ENCODE measurements around the gene AHCYL1. TPM values are rescaled to one million over a fixed set of nuclear protein-coding genes. Genes with fewer than 3 reads are reported as not detected.

Gene AHCYL1
- total and polyA plus RNA-seq, 10 of the 15 experiments (the other 5 are each of a cell fraction or from before 2014, with no cell fraction given), result 24.7 to 73.6 (median 46.8) TPM

- TF ChIP-seq KAT2A (conservative IDR thresholded peaks at IDR 0.05; ENCODE audit: control insufficient read depth, low read depth, low read length), result no peak
- TF ChIP-seq MYC (IDR thresholded peaks at IDR 0.05; ENCODE audit: insufficient read depth, insufficient read length, insufficient replicate concordance, low read length, severe bottlenecking), result no peak
- no peak for TF ChIP-seq HDAC2 (IDR thresholded peaks at IDR 0.05)
- TF ChIP-seq GATAD2B (conservative IDR thresholded peaks at IDR 0.05; ENCODE audit: low read depth), result no peak
- TF ChIP-seq GABPA (IDR thresholded peaks at IDR 0.05; ENCODE audit: low read depth), result no peak
- TF ChIP-seq E4F1 (IDR thresholded peaks at IDR 0.05; ENCODE audit: borderline replicate concordance, partially characterized antibody), result no peak
- TF ChIP-seq CHD1 (IDR thresholded peaks at IDR 0.05; ENCODE audit: low read depth, low read length), result no peak
- TF ChIP-seq BACH1 (IDR thresholded peaks at IDR 0.05; ENCODE audit: borderline replicate concordance), result peak; percentile 60; the same call in 1 of the 2 replicates
- no peak for TF ChIP-seq RAD21 (IDR thresholded peaks at IDR 0.05; ENCODE audit: insufficient read depth, low read depth, low read length)
These were observed 19.3 kb downstream of the AHCYL1 start (continued) for GRCh38 chr1:110003747-110004428.

GRCh38 chr1:110004583-110004982, 20.0 kb downstream of the AHCYL1 start:
- Histone ChIP-seq H3K79me2 (ENCODE audit: control insufficient read depth, insufficient read depth, low read length) (no peaks in the 10 kb centered on the region; the same call in none of the 2 replicates), H3K9me3 (replicated peaks; ENCODE audit: control insufficient read depth, insufficient read depth, low read length) (no peaks in the 10 kb centered on the region), H3K4me1 (ENCODE audit: control insufficient read depth, insufficient read depth, low read length) (peaks cover 14% of the 10 kb centered on the region), H3K4me3 (no peak overlapping the region), H2AFZ (ENCODE audit: control insufficient read depth, low read depth, low read length) (no peak overlapping the region), H3K9ac (ENCODE audit: control insufficient read depth, insufficient read depth, low read length) (no peak overlapping the region), H3K4me2 (ENCODE audit: control insufficient read depth, insufficient read depth) (no peak overlapping the region), H4K20me1 (ENCODE audit: control insufficient read depth, insufficient read depth) (no peaks in the 10 kb centered on the region), H3K36me3 (ENCODE audit: control insufficient read depth in 2 of 2, insufficient read depth in 2 of 2, low read length in 1 of 2) (peaks cover 0 to 7% of the 10 kb centered on the region in 2 experiments; a peak in 2 of 4 replicates), H3K27me3 (replicated peaks in 1 of 2; ENCODE audit: control insufficient read depth in 2 of 2, insufficient read depth in 2 of 2, low read length in 1 of 2) (no peaks in the 10 kb centered on the region), H3K27ac (ENCODE audit: control insufficient read depth, insufficient read depth) (peak overlapping the region; percentile 50; the same call in 1 of the 2 replicates)
- SMC1A ChIA-PET (ENCODE audit: uncharacterized antibody, unreplicated experiment), result interaction anchor here (1.0 to 3.5 kb wide), 5 partner anchors 17 to 458 kb away, joined by 3 to 33 read pairs (median 4); partner anchors contain the start of gene AHCYL1
- POLR2A ChIA-PET, result interaction anchor here (0.5 to 1.6 kb wide), 3 partner anchors 10 to 30 kb away, joined by 3 to 5 read pairs (median 3); partner anchors contain the start of gene STRIP1
- no peak for DNase-seq (ENCODE audit: low read depth, low spot score)
- RAD21 ChIA-PET (ENCODE audit: unreplicated experiment), result interaction anchor here (1.3 to 5.0 kb wide), 2 partner anchors 20 to 458 kb away, joined by 3 to 66 read pairs; partner anchors contain the start of gene AHCYL1
- in situ Hi-C loops (cut with MboI) (no loop called here), intact Hi-C loops (cut with micrococcal nuclease; ENCODE audit: unreplicated experiment) (no loop called here)
- 95% methylated on average over 1 of the region's 1 CpG for WGBS (ENCODE audit: insufficient coverage, insufficient replicate concordance, low lambda C conversion rate, missing lambda C conversion rate)
- no TSS peak for BruUV-seq (replicated peaks)
- CTCF ChIA-PET, result interaction anchor here (0.6 to 9.5 kb wide), 4 partner anchors 10 to 25 kb away, joined by 3 to 200 read pairs (median 14); partner anchors contain the start of gene AHCYL1
- no peak for FAIRE-seq
- no peak for ATAC-seq
- no peak for TF ChIP-seq PKNOX1 (IDR thresholded peaks at IDR 0.05)
- TF ChIP-seq PBX3 (IDR thresholded peaks at IDR 0.05; ENCODE audit: insufficient replicate concordance, low read depth, low read length), result no peak
- no peak for TF ChIP-seq BCL3 (IDR thresholded peaks at IDR 0.05; ENCODE audit: borderline replicate concordance, insufficient read depth, low read depth, low read length, poor library complexity, severe bottlenecking)
- no peak for TF ChIP-seq MYB (IDR thresholded peaks at IDR 0.05; ENCODE audit: borderline replicate concordance, low read depth, low read length)
- TF ChIP-seq CBX3 (IDR thresholded peaks at IDR 0.05; ENCODE audit: borderline replicate concordance, low read depth), result no peak
- TF ChIP-seq NFYA (IDR thresholded peaks at IDR 0.05; ENCODE audit: borderline replicate concordance, low read depth, low read length), result no peak

Data from GM12878 (cell line).